GM21737 (cell line): ENCODE data around the gene AQP2.
"Not testable (repeated sequence)": the region's sequence is repeated elsewhere in the genome, so short reads cannot be mapped to it uniquely, and the experiment has no call there.

ENCODE experiments used
- ATAC-seq: cut with Tn5 transposase; IDR thresholded peaks from one replicate; pipeline ENCODE4 v1.9.1; 2021; ENCODE audit warnings: mild to moderate bottlenecking, moderate library complexity; ENCODE audit not compliant: unreplicated experiment

The AQP2 gene

DNA sequence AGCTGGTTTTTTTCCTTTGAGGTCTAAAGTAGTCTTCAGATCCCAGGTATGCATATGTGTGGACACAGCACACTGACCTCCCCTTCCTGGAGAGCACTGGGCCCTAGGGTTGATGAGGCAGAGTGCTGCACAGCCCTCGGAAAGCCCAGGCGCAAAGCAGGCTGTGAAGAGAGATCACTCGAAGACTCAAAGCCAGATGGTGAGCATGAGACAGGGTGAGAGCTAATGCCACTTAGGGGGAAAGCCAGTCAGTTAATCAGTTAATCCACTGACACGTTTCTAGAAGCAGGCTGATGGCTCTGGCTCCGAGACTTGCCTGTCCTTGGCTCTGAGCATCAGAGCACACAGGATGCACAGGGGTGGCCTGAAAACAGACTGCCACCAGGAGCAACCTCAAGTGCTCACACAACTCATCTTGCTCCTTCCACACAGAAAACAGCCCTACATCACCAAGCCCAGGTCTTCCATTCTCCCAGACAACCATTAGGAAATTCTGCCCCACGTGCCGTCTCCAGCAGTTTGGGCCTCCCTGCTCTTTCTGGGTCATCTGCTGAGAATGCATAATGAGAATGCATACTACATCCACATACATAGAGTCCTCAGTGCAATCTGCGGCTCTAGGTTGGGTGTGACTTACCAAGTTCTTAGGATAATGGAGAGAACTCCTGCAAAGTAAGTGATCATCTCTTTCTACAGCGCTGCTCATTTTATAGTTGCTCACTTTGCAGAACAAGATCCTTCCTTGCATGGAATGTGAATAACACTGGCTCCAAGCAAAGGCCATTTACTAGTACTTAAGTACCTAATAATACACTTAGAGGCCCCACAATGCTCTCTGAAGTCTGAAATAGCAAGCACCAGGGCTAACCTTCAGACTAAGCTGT lies 34.2 kb downstream of the AQP2 start:
- ATAC-seq = no peak

DNA sequence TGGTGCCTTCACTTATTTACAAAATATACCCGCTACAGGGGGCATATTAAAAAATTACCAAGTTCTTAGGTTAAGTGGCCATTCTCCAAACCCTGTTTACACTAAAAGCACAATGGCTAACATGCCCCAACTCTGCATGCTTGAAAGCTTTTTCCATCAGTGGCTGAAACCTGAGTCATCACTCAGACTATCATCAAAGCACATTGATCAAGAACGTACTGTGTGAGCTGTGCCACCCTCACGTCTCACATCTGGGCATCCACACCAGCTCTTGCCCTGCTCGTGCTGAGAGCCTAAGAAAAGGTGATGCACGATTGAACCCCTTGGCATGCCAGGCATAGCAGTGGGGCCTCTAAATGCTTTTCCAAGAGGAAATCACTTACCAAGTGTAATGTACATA lies 35.4 kb downstream of the AQP2 start:
- no peak for ATAC-seq

DNA sequence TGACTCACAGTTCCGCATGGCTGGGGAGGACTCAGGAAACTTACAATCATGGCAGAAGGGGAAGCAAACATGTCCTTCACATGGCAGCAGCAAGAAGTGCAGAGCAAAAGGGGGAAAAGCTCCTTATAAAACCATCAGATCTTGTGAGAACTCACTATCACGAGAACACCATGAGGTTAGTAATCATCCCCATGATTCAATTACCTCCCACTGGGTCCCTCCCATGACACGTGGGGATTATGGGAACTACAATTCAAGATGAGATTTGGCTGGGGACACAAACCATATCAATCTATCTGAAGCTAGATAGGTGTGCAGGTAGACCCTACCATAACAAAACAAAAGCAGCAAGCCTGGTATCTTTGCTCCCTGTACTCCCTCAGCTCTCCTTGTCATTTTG lies 35.9 kb downstream of the AQP2 start:
- not testable (repeated sequence) for ATAC-seq

DNA sequence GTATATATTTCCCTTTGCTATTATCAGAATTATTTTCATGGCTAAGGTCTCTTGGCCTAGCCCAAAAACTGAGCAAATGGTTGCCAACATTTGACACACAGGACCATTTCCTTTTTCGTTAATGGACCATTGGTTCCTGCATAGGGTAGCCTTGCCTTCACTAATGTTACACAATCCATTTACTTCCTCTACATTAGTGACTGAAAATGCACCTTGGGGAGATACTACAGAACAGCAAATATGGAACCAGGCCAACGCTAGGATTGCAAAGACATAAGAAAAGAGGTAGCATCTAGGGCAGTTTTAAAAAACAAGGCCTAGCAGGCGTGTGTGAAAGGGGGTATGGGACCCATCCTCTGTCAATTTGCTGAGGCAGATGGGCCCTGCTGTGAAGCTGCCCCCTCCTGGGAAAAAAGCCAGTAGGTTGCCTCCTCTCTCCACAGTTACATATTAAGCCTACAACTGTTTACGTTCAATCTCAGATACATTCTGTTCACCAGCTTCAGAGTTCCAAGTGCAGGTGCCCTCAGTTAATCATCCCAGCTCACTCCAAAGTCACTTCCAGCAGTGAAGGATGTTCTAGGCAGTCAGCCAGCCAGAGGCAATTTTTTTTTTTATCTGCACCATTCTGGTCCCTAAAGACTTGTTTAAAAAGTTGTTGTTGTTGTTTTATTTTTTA lies 37.2 kb downstream of the AQP2 start:
- no peak for ATAC-seq

DNA sequence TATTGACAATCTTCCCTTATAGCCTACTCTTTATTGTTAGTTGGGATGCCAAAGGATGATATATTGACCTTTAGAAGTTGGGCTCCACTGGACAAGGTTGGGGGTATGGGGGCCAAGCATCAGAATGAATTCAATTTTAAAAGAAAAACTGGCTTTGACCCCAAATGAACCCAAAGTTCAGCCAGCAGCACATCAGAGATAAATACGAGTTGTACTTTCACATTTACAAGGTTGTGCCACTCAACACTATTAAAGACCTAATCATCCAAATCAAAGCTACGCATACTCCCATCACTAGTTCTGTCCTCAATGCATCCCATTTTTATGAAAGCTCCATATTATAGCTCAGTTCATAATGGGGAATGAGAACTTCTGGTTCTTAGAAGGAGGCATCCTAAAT lies 38.9 kb downstream of the AQP2 start:
- not testable (repeated sequence) for ATAC-seq

DNA sequence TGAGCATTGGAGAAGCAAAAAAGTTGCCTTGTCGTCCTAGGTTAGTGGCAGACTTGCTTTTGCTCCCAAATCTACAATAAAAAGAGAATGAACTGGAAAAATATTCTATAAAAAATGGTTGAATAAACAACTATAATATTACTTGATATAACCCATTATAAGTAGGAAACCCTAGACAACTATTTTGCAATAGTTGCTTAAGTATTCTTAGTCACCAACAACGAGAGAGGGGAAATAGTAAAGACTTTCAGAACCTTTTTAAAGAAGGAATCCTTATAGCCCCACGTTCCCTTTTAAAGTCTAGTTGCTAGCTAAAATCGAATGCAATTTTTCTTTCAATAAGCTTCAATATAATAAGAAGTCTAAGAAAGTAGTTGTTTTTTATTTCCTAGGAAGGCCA lies 39.7 kb downstream of the AQP2 start:
- ATAC-seq = no peak

DNA sequence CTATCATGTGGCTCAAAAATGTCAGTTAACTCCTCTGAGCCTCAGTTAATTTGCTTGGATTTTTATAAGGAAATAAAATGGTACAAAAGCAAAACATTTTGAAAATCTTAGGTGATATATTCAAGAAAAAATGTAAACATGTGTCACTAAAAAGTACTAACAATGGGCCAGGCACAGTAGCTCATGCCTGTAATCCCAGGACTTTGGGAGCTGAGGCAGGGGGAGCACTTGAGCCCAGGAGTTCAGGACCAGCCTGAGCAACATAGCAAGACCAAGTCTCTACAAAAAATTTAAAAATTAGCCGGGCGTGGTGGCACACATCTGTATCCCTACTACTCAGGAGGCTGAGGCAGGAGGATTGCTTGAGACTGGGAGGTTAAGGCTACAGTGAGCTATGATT lies 47.9 kb downstream of the AQP2 start:
- ATAC-seq = no peak

DNA sequence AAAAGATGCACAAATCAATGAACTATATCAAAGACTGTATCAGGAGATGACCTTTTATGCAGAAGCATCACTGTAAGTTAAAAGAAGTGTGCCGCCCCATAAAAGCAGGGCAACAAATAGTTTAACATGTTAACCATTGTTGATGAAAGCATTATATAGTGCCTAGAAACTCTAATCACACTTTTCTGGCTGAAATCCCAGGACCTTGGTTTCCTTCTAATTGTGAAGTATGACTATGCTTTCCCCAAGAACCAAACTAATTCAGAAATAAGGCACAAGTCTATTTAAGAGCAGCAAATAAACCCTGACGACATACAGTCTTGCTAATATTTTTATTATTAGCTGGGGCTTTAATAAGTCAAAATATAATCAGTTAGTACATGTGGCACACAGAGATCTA lies 53.1 kb downstream of the AQP2 start:
- ATAC-seq = no peak

DNA sequence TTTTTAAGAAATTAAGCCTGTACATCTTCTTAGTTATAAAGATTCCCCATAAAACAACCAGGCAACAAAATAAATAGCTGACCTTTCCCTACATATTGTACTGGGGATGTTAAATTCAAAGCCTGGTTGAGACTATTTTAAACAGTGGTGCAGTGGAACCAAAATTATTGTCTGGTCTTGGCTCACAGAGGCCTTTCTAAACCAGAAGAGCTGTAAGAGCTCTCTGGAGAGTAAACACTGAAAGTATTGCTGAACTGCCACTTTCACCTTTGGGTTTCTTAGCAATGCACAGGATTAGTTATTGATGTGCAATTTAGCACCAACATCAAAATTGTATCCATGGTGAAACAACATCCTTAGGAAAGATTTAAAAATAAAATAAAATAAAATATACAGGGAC lies 54.2 kb downstream of the AQP2 start:
- no peak for ATAC-seq

DNA sequence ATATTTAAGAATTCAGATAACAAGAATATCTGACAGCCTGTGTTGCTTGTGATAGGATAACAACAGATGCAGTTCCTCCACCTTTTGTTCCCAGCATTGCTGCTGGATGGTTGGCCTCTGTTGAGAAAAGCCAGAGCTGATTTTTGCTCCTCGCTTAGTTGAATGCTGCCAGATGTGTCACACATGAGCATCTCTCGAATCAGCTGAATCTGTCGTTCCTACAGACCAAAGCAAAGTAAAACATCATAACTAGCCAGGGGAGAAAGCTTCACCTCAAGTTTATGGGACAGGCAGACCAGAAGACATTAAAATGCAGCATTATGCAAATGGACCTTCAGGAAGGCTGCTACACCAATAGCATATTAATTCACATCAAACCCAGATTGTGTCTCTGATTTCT lies 54.6 kb downstream of the AQP2 start:
- ATAC-seq = no peak

DNA sequence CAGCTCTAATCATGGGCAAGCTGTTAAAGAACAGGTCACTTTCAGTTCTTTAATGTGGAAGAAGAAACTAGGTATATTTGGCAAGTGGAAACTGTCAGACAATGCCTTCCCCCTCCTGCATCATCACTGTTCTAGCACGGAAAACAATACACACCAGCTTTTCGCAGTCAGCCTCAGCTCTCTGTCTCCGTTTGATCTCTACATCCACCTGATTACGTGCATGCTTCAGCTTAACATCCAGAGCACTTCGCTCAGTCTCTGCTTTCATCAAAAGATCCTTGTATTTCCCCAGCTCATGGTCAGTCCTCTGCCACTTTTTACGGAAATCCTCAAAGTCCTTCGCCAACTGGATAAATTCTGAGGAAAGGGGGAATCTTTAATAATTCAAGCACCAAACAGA lies 55.7 kb downstream of the AQP2 start:
- ATAC-seq = no peak

DNA sequence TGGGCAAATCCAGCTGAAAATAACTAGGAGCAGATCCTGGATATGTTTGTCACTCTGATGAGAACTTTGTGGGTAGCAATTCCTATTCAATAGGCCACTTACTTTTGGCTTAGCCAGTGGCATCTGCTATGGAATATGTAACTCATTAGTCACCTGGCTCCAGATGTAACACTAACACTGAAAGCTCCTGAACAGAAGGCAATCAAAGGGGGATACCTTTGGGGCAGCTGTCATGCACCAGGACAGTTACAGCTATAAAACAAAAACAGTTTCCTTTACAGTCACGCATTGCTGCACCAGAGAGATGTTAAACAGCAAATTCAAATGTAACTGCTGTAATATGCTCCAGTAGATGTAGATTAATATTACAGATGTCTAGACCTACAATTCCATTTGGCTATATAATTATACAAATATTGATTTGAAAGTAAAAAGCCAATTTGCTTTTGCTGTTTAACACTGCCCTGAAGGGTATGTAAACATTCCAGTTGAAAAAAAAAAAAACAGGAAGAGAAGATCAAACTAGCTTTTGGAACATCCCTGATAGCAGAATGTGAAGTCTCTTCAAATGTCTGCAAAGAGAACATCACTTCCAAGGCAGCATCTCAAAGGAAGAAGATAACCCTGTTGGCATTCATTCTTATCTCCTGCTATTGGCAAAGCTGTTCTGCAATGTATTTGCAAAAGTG lies 56.4 kb downstream of the AQP2 start:
- peak; percentile 47 for ATAC-seq
